Measurements from ENCODE around the gene RSBN1.
"Not testable (repeated sequence)": the region's sequence is repeated elsewhere in the genome, so short reads cannot be mapped to it uniquely, and the experiment has no call there.

DNA sequence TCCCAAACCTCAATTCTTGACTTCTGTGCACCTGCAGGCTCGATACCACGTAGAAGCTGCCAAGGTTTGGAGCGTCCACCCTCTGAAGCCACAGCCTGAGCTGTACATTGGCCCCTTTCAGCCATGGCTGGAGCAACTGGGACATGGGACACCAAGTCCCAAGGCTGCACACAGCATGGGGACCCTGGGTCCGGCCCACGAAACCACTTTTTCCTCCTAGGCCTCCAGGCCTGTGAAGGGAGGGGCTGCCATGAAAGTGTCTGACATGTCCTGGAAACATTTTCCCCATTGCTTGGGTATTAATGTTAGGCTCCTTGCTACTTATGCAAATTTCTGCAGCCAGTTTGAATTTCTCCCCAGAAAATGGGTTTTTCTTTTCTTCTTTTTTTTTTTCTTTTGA, 93.7 kb downstream of the RSBN1 start:
- not testable (repeated sequence) for TF ChIP-seq POLR2A, POLR2AphosphoS5 (IDR thresholded peaks at IDR 0.05; ENCODE audit: low read depth, low read length)
